A673 (cell line): ENCODE results near the gene FIP1L1. TPM values are rescaled to one million over a fixed set of nuclear protein-coding genes. Genes with fewer than 3 reads are reported as not detected.

Experiments
- BruUV-seq: library from RNA; stranded (reverse); fragments of 400-500 nt; replicated peaks from 2 replicates; lab custom pipeline; 2021; lab: Mats Ljungman, UMichigan
- CTCF ChIA-PET: fragments of 300-600 bp; sonication (Branson Sonifier 250); formaldehyde crosslinking; loops from one replicate; lab custom pipeline; 2022; ENCODE audit warnings: antibody characterized with exemption; lab: Charles Lee
- POLR2A ChIA-PET: fragments of 300-600 bp; sonication (Branson Sonifier 250); formaldehyde crosslinking; loops from one replicate; lab custom pipeline; 2022; ENCODE audit warnings: antibody characterized with exemption; ENCODE audit not compliant: low non-redundant PET; lab: Charles Lee
- DNase-seq: peaks from one replicate; pipeline ENCODE4 v3.0.0-alpha.2; 2015; ENCODE audit warnings: low spot score
- H3K27ac ChIP-seq: fragments of 200-600 bp; sonication (generic); 2 replicates; pipeline ENCODE4 v1.5.1; 2016; ENCODE audit warnings: mixed run types, low read depth, mild to moderate bottlenecking, mixed read lengths, antibody characterized with exemption, low read length; ENCODE audit not compliant: poor library complexity, severe bottlenecking
- H3K27me3 ChIP-seq: fragments of 200-600 bp; sonication (generic); replicated peaks from 2 replicates; pipeline ENCODE4 v1.6.1; 2017; ENCODE audit warnings: mixed run types, low read depth, mild to moderate bottlenecking, mixed read lengths, antibody characterized with exemption, low read length; ENCODE audit not compliant: insufficient read depth, poor library complexity
- H3K36me3 ChIP-seq: fragments of 200-600 bp; sonication (generic); 2 replicates; pipeline ENCODE4 v1.6.1; 2016; ENCODE audit warnings: mixed run types, mild to moderate bottlenecking, mixed read lengths, antibody characterized with exemption, low read length; ENCODE audit not compliant: insufficient read depth, poor library complexity, severe bottlenecking
- H3K4me1 ChIP-seq: fragments of 200-600 bp; sonication (generic); 2 replicates; pipeline ENCODE4 v1.6.1; 2017; ENCODE audit warnings: mixed run types, mild to moderate bottlenecking, mixed read lengths, antibody characterized with exemption, low read length; ENCODE audit not compliant: insufficient read depth, poor library complexity, severe bottlenecking
- H3K4me3 ChIP-seq: fragments of 200-600 bp; sonication (generic); 2 replicates; pipeline ENCODE4 v1.5.1; 2016; ENCODE audit warnings: low read depth, mixed run types, mild to moderate bottlenecking, mixed read lengths, low read length; ENCODE audit not compliant: poor library complexity, severe bottlenecking
- H3K9me3 ChIP-seq: fragments of 200-600 bp; sonication (generic); 2 replicates; pipeline ENCODE4 v1.6.1; 2016; ENCODE audit warnings: mixed run types, low read depth, mild to moderate bottlenecking, mixed read lengths, antibody characterized with exemption, low read length; ENCODE audit not compliant: poor library complexity, severe bottlenecking
- EZH2 ChIP-seq: fragments of 200-600 bp; sonication (generic); IDR thresholded peaks from 2 replicates; pipeline ENCODE4 v1.6.1; 2017; ENCODE audit warnings: borderline replicate concordance, low read depth, mild to moderate bottlenecking, mixed read lengths, antibody characterized with exemption, low read length; ENCODE audit not compliant: poor library complexity, severe bottlenecking
- intact Hi-C: fragments of 100-400 bp; cut with micrococcal nuclease; formaldehyde crosslinking; loops from one replicate; pipeline ENCODE4 v1.10.0; 2022; ENCODE audit not compliant: unreplicated experiment
- total RNA-seq: library from RNA; stranded (reverse); gene quantifications from 2 replicates; pipeline ENCODE4 v1.2.3, GENCODE V29; 2021
- TF ChIP-seq, protein P1 (sequence below): fragments of 300-800, 200-600 bp; sonication (generic); conservative IDR thresholded peaks from 2 replicates; pipeline ENCODE4 v1.5.1; 2017; ENCODE audit warnings: low read depth, mild to moderate bottlenecking, antibody characterized with exemption, low read length, moderate library complexity, mixed read lengths

FIP1L1 gene
- total RNA-seq, 1 experiment from 2014 or later: 30.9 TPM

- intact Hi-C loops: no loop called here
- no peaks in the 10 kb centered on the region for H3K9me3 ChIP-seq
- H3K36me3 ChIP-seq: no peaks in the 10 kb centered on the region
- no peak overlapping the region for H3K4me3 ChIP-seq
- no peak for TF ChIP-seq EZH2
- TF ChIP-seq, protein P1, sequence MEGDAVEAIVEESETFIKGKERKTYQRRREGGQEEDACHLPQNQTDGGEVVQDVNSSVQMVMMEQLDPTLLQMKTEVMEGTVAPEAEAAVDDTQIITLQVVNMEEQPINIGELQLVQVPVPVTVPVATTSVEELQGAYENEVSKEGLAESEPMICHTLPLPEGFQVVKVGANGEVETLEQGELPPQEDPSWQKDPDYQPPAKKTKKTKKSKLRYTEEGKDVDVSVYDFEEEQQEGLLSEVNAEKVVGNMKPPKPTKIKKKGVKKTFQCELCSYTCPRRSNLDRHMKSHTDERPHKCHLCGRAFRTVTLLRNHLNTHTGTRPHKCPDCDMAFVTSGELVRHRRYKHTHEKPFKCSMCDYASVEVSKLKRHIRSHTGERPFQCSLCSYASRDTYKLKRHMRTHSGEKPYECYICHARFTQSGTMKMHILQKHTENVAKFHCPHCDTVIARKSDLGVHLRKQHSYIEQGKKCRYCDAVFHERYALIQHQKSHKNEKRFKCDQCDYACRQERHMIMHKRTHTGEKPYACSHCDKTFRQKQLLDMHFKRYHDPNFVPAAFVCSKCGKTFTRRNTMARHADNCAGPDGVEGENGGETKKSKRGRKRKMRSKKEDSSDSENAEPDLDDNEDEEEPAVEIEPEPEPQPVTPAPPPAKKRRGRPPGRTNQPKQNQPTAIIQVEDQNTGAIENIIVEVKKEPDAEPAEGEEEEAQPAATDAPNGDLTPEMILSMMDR: no peak
- CTCF ChIA-PET: no interaction called here
- BruUV-seq: no TSS peak
- no peaks in the 10 kb centered on the region for H3K4me1 ChIP-seq
- H3K27me3 ChIP-seq: no peaks in the 10 kb centered on the region
- no peak for DNase-seq
- no peak overlapping the region for H3K27ac ChIP-seq
- POLR2A ChIA-PET: no interaction called here
Measured at GRCh38 chr4:53479736-53480525, 102.5 kb downstream of the FIP1L1 start.

DNA sequence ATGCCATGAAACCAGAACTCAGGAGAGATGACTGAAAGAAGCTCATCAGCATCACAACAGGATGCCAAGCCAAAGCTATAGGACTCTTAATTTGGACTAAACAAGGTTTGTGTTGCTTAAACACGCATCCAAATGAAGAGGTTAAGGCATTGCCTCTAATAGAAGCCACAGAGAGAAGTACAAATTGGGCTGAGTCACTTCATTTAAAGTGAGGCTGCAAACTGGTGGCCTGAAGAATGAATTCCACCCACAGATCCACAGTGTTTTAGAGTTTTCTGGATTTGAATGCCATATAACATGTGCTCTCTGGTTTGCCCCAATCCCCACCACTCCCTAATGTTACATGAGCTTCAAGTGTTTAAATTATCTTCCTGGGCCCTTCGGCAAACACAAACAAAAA is 103.5 kb downstream of the FIP1L1 start:
- TF ChIP-seq EZH2: no peak
- TF ChIP-seq, protein P1: no peak
- H3K4me1 ChIP-seq: no peaks in the 10 kb centered on the region
- CTCF ChIA-PET: no interaction called here
- H3K27ac ChIP-seq: no peak overlapping the region
- no peak overlapping the region for H3K4me3 ChIP-seq
- POLR2A ChIA-PET: no interaction called here
- no TSS peak for BruUV-seq
- no peaks in the 10 kb centered on the region for H3K9me3 ChIP-seq
- H3K36me3 ChIP-seq: no peaks in the 10 kb centered on the region
- no peak for DNase-seq
- H3K27me3 ChIP-seq: no peaks in the 10 kb centered on the region
- intact Hi-C loops: no loop called here

- Histone ChIP-seq H3K4me1 (no peaks in the 10 kb centered on the region), H3K9me3 (no peaks in the 10 kb centered on the region), H3K36me3 (no peaks in the 10 kb centered on the region), H3K27ac (no peak overlapping the region), H3K27me3 (no peaks in the 10 kb centered on the region), H3K4me3 (no peak overlapping the region)
- TF ChIP-seq EZH2: no peak
- TF ChIP-seq, protein P1: no peak
- CTCF ChIA-PET: no interaction called here
- intact Hi-C loops: no loop called here
- BruUV-seq: no TSS peak
- POLR2A ChIA-PET: no interaction called here
- DNase-seq: no peak
Measured at GRCh38 chr4:53481586-53481985, 104.1 kb downstream of the FIP1L1 start.
